ENCODE measurements around the gene PITPNC1.

GRCh38 chr17:67602974-67603373, 225.9 kb downstream of the PITPNC1 start:
- TF ChIP-seq CTCF (IDR thresholded peaks at IDR 0.05) = peak in 4 of 6 experiments; percentile 27 to 55 (median 48)
- TF ChIP-seq POLR2A (IDR thresholded peaks at IDR 0.05) = no peak

Data from Peyer's patch (tissue), 4 donors.